Suprapubic skin (tissue), 2 donors: Measurements from ENCODE around the gene FEZ2.

Experiments used
- EP300 ChIP-seq: sonication (generic); formaldehyde crosslinking; IDR thresholded peaks from one replicate; pipeline ENCODE4 v1.6.1; 2017; ENCODE audit warnings: antibody characterized with exemption
- POLR2A ChIP-seq, 2 donors: fragments of 450-650 bp; IDR thresholded peaks; one replicate each; pipeline ENCODE4 v1.6.1; 2017; ENCODE audit warnings: antibody characterized with exemption in 2 of 2, mild to moderate bottlenecking in 2 of 2, moderate library complexity in 2 of 2

DNA sequence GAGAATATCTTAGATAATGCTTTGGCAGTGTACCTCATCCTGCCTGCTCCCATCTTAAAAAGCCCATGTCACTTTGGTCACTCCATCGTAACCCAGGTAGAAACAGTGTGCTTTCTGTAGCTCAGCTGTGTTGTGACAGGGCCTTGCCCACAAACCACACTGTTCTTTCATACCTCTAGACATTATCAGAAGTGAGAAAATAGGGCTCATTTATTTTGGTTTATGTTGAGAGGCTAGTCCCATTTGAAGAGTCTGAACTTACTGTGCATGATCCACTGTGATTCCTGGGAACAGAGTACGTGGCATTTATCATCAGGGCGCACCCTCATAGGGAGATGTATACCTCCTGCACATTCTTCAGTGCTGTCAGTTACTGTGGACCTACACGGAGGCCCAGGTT lies 69.7 kb downstream of the FEZ2 start:
- TF ChIP-seq EP300 (no peak), POLR2A (IDR thresholded peaks at IDR 0.05) (no peak)
